Measurements from ENCODE around the gene TBC1D5.

Gene TBC1D5

DNA sequence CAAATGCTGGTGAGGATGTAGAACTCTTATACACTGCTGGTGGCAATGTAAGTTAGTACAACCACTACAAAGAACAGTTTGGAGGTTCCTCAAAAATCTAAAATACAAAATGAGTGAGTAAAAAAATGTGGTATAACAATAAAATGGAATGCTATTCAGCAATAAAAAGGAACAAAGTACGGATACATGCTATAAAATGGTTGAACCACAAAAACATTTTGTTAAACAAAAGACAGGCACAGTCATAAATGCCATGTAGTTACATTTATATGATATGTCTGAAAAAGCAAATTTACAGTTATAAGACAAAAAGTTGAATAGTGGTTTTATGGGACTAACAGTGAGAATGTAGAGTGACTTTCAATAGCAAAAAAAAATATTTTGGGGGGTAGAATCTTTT is 285.8 kb downstream of the TBC1D5 start:
- H3K36me3 ChIP-seq (ENCODE audit: control insufficient read depth, insufficient read depth, low read length): no peaks in the 10 kb centered on the region
- no peaks in the 10 kb centered on the region for H3K4me1 ChIP-seq (ENCODE audit: control insufficient read depth, insufficient read depth, low read length)
- WGBS (ENCODE audit: insufficient coverage, insufficient read length): no CpG with 5 or more reads among the region's 1 CpG
- H3K9me3 ChIP-seq (ENCODE audit: control insufficient read depth, insufficient read depth, low read length): no peaks in the 10 kb centered on the region
- no peak overlapping the region for H3K27ac ChIP-seq (ENCODE audit: low read length)
- no peak for DNase-seq (ENCODE audit: low read depth, low spot score)
- no peaks in the 10 kb centered on the region for H3K27me3 ChIP-seq (ENCODE audit: control insufficient read depth, insufficient read depth, low read length)
- H3K4me3 ChIP-seq (ENCODE audit: low read length): no peak overlapping the region

DNA sequence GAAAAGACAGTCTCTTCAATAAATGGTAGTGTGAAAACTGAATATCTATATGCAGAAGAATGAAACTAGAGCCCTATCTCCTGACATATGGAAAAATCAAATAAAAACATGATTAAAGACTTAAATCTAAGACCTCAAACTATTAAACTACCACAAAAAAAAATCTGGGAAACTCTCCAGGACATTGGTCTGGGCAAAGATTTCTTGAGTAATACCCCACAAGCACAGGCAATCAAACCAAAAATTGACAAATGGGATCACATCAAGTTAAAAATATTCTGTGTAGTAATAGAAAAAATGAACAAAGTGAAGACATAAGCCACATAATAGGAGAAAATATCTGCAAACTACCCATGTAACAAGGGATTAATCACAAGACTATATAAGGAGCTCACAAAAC is 286.4 kb downstream of the TBC1D5 start:
- no peak overlapping the region for H3K4me3 ChIP-seq (ENCODE audit: low read length)
- H3K36me3 ChIP-seq (ENCODE audit: control insufficient read depth, insufficient read depth, low read length): no peaks in the 10 kb centered on the region
- no peaks in the 10 kb centered on the region for H3K4me1 ChIP-seq (ENCODE audit: control insufficient read depth, insufficient read depth, low read length)
- H3K27me3 ChIP-seq (ENCODE audit: control insufficient read depth, insufficient read depth, low read length): no peaks in the 10 kb centered on the region
- H3K27ac ChIP-seq (ENCODE audit: low read length): no peak overlapping the region
- H3K9me3 ChIP-seq (ENCODE audit: control insufficient read depth, insufficient read depth, low read length): no peaks in the 10 kb centered on the region
- no peak for DNase-seq (ENCODE audit: low read depth, low spot score)

DNA sequence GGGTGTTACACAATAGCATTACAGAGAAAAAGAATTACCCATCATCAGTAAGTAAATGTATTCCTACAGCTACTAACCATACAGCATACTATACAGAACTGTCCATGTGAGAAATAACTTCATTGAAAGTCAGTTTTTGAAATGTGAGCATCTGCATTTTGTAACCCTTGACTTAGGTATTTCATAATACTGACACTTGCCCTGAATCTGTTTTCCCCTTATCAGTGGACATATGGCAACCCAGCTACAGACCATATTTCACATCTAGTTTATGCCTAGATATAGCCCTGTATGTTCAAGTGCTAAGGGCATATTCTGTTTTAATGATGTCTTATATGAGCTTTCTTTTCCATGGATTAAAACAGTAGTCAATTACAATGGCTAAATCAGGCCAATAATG is 297.6 kb downstream of the TBC1D5 start:
- H3K36me3 ChIP-seq (ENCODE audit: control insufficient read depth, insufficient read depth, low read length): no peaks in the 10 kb centered on the region
- H3K9me3 ChIP-seq (ENCODE audit: control insufficient read depth, insufficient read depth, low read length): no peaks in the 10 kb centered on the region
- no peak overlapping the region for H3K27ac ChIP-seq (ENCODE audit: low read length)
- DNase-seq (ENCODE audit: low read depth, low spot score): no peak
- no peaks in the 10 kb centered on the region for H3K27me3 ChIP-seq (ENCODE audit: control insufficient read depth, insufficient read depth, low read length)
- H3K4me3 ChIP-seq (ENCODE audit: low read length): no peak overlapping the region
- no peaks in the 10 kb centered on the region; the same call in 1 of the 2 replicates for H3K4me1 ChIP-seq (ENCODE audit: control insufficient read depth, insufficient read depth, low read length)

DNA sequence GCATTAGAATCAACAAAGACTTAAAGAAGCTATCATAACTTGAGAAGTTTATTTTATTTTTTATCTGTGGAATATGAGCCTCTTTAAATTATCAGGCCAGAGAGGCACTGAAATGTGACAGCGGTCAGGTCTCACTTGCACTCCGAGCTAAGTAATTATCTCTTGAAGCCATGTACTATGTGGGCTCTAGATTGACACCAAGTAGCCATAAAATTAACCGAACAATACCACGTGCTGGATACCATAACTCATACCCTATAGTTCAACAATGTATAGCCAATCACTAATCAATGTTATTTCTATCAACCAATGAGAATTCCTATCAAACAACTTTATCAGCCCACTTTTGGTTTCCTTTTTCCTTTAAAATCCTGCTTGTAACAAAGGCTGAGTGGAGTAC is 299.3 kb downstream of the TBC1D5 start:
- Histone ChIP-seq H3K36me3 (ENCODE audit: control insufficient read depth, insufficient read depth, low read length) (no peaks in the 10 kb centered on the region), H3K4me3 (ENCODE audit: low read length) (no peak overlapping the region), H3K4me1 (ENCODE audit: control insufficient read depth, insufficient read depth, low read length) (no peaks in the 10 kb centered on the region), H3K27me3 (ENCODE audit: control insufficient read depth, insufficient read depth, low read length) (no peaks in the 10 kb centered on the region), H3K9me3 (ENCODE audit: control insufficient read depth, insufficient read depth, low read length) (no peaks in the 10 kb centered on the region), H3K27ac (ENCODE audit: low read length) (no peak overlapping the region)
- whole genome bisulfite sequencing (ENCODE audit: insufficient coverage, insufficient read length): no CpG with 5 or more reads among the region's 4 CpGs
- no peak for DNase-seq (ENCODE audit: low read depth, low spot score)

DNA sequence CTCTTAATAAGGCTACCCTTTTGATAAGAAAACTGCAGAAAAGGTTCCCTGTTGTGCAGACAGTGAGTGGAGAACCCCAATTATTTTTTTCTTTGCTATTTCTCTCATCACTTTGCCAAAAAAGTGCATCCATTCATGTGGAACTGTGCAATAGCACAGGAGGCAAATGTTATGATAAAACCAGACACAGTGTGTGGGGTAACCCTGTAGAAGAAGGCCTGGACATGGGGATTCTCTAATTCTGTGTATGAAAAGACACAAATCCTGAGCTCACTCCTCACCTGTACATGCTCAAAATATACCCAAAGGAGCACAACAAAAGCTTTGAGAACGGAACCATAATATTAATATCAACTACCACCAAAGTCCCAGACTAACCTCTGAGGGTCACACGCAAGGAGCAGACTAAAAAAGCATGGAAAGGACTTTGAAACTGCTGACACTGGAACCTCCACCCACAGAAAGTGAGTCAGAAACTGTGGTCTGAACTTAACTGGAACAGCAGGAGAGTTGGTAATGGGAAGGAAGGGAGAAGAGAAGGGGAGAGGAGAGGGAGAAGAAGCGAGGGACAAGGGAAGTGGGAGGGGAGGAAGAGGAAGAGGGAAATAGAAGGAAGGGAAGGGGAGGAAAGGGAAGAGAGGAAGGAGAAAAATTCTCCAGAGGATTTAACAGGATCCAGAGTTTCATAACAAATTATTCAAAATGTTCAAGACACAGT is 299.9 kb downstream of the TBC1D5 start:
- WGBS (ENCODE audit: insufficient coverage, insufficient read length): 100% methylated on average over 1 of the region's 3 CpGs

DNA sequence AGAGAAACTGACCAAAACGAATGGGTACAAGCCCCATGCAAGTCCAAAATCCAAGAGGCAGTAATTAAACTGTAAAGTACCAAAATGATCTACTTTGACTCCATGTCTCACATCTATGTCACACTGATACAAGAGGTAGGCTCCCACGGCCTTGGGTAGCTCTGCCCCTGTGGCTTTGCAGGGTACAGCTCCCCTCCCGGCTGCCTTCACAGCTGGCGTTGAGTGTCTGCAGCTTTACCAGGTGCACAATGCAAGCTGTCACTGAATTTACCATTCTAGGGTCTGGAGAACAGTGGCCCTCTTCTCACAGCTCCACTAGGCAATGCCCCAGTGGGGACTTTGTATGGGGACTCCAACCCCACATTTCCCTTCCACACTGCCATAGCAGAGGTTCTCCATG is 308.6 kb downstream of the TBC1D5 start:
- DNase-seq (ENCODE audit: low read depth, low spot score): no peak
- H3K36me3 ChIP-seq (ENCODE audit: control insufficient read depth, insufficient read depth, low read length): no peaks in the 10 kb centered on the region
- no peak overlapping the region for H3K4me3 ChIP-seq (ENCODE audit: low read length)
- H3K4me1 ChIP-seq (ENCODE audit: control insufficient read depth, insufficient read depth, low read length): no peaks in the 10 kb centered on the region
- no peak overlapping the region for H3K27ac ChIP-seq (ENCODE audit: low read length)
- no peaks in the 10 kb centered on the region for H3K9me3 ChIP-seq (ENCODE audit: control insufficient read depth, insufficient read depth, low read length)
- H3K27me3 ChIP-seq (ENCODE audit: control insufficient read depth, insufficient read depth, low read length): no peaks in the 10 kb centered on the region
- no CpG with 5 or more reads among the region's 4 CpGs for WGBS (ENCODE audit: insufficient coverage, insufficient read length)

More for the DNA sequence above, 299.9 kb downstream of the TBC1D5 start:
- Histone ChIP-seq H3K27me3 (ENCODE audit: control insufficient read depth, insufficient read depth, low read length) (no peaks in the 10 kb centered on the region), H3K9me3 (ENCODE audit: control insufficient read depth, insufficient read depth, low read length) (no peaks in the 10 kb centered on the region), H3K4me3 (ENCODE audit: low read length) (no peak overlapping the region), H3K4me1 (ENCODE audit: control insufficient read depth, insufficient read depth, low read length) (no peaks in the 10 kb centered on the region), H3K36me3 (ENCODE audit: control insufficient read depth, insufficient read depth, low read length) (no peaks in the 10 kb centered on the region), H3K27ac (ENCODE audit: low read length) (no peak overlapping the region)
- DNase-seq (ENCODE audit: low read depth, low spot score): no peak

DNA sequence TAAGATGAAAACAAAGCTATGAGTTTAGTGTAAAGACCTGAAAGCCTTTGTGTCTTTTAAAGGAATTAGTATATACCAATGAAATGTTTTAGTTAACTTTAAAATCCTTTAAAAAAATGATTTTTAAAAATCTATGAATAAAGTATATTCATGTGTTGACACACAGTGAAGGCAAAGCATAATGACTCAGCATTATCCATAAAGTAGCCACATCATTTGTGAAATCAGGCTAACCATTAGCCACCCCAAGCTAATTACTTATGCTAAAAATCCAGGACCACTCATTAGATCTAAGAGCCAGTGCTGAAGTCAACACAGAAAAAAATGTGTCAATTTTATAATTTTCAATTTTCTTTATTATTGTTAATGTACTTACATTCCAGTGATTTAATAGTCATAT is 310.2 kb downstream of the TBC1D5 start:
- Histone ChIP-seq H3K36me3 (ENCODE audit: control insufficient read depth, insufficient read depth, low read length) (no peaks in the 10 kb centered on the region), H3K27ac (ENCODE audit: low read length) (no peak overlapping the region), H3K4me1 (ENCODE audit: control insufficient read depth, insufficient read depth, low read length) (no peaks in the 10 kb centered on the region), H3K4me3 (ENCODE audit: low read length) (no peak overlapping the region), H3K27me3 (ENCODE audit: control insufficient read depth, insufficient read depth, low read length) (no peaks in the 10 kb centered on the region), H3K9me3 (ENCODE audit: control insufficient read depth, insufficient read depth, low read length) (no peaks in the 10 kb centered on the region)
- DNase-seq (ENCODE audit: low read depth, low spot score): no peak

DNA sequence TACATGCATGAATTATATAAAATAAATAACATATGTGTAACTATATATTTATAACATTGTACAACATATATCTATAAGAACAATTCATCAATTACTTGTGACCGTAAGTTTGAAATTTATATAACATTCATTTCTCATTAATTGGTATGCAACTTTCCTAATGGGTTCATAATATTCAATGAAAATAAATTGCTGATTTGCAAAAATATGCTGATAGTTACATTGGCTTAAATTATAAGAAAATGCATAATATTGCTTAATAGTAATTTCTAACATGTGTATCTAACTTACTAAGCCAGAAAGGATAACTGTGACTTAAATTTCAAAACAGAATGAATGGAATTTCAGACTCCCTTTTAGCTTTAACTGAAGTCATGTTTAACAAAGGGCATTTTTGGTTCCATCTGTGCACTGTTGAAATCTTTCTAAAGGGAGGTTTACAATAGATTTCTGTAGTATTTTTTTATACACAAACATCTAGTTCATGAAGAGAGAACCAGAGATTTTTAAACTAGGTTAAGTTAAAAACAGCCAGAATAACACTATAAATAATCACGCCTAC is 310.9 kb downstream of the TBC1D5 start:
- H3K27me3 ChIP-seq (ENCODE audit: control insufficient read depth, insufficient read depth, low read length): no peaks in the 10 kb centered on the region

DNA sequence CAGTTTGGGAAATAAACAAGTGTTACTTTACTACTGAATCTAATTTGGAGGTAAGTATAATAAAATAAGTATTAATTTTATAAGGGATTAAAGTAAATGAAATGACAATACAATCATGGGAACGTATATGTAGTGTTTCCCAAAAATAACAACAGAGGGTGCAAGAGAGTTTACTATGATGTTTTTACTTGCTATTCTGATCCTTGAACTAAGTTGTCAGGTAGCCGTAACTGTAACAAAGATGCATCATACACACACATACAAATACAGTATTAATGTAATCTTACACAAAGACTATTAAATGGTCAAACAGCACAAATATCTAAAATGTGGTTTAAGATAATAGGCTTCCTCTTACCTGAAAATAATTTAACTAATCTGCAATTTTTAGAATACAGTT is 311.4 kb downstream of the TBC1D5 start:
- H3K27ac ChIP-seq (ENCODE audit: low read length): no peak overlapping the region
- H3K4me1 ChIP-seq (ENCODE audit: control insufficient read depth, insufficient read depth, low read length): no peaks in the 10 kb centered on the region
- H3K36me3 ChIP-seq (ENCODE audit: control insufficient read depth, insufficient read depth, low read length): no peaks in the 10 kb centered on the region
- H3K4me3 ChIP-seq (ENCODE audit: low read length): no peak overlapping the region
- no peaks in the 10 kb centered on the region for H3K9me3 ChIP-seq (ENCODE audit: control insufficient read depth, insufficient read depth, low read length)
- DNase-seq (ENCODE audit: low read depth, low spot score): peak; percentile 7
- whole genome bisulfite sequencing (ENCODE audit: insufficient coverage, insufficient read length): no CpG with 5 or more reads among the region's 2 CpGs
- H3K27me3 ChIP-seq (ENCODE audit: control insufficient read depth, insufficient read depth, low read length): no peaks in the 10 kb centered on the region

More for the DNA sequence above, 310.9 kb downstream of the TBC1D5 start:
- Histone ChIP-seq H3K4me1 (ENCODE audit: control insufficient read depth, insufficient read depth, low read length) (no peaks in the 10 kb centered on the region), H3K27ac (ENCODE audit: low read length) (no peak overlapping the region), H3K9me3 (ENCODE audit: control insufficient read depth, insufficient read depth, low read length) (no peaks in the 10 kb centered on the region), H3K4me3 (ENCODE audit: low read length) (no peak overlapping the region), H3K36me3 (ENCODE audit: control insufficient read depth, insufficient read depth, low read length) (no peaks in the 10 kb centered on the region)
- no CpG with 5 or more reads among the region's 2 CpGs for WGBS (ENCODE audit: insufficient coverage, insufficient read length)
- no peak for DNase-seq (ENCODE audit: low read depth, low spot score)

DNA sequence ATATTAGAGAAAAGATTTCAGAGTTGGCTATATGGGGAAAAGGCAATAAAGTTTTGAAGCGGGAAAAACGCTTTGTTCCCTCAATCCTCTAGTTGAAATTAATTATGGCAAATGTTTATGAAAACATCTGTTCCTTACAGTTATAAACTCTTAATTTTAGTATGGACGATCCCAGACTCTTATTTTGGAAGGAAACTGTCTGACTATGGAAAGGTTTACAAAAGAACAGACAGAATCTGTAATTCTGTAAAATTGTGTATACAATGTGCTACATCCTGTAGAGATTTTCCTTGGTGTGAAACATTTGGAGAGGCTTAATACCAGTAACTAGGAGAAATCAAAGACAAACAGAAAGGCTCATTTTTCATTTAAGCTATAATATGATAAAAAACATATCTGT is 311.8 kb downstream of the TBC1D5 start:
- H3K4me1 ChIP-seq (ENCODE audit: control insufficient read depth, insufficient read depth, low read length): no peaks in the 10 kb centered on the region
- DNase-seq (ENCODE audit: low read depth, low spot score): no peak
- no CpG with 5 or more reads among the region's 3 CpGs for WGBS (ENCODE audit: insufficient coverage, insufficient read length)

DNA sequence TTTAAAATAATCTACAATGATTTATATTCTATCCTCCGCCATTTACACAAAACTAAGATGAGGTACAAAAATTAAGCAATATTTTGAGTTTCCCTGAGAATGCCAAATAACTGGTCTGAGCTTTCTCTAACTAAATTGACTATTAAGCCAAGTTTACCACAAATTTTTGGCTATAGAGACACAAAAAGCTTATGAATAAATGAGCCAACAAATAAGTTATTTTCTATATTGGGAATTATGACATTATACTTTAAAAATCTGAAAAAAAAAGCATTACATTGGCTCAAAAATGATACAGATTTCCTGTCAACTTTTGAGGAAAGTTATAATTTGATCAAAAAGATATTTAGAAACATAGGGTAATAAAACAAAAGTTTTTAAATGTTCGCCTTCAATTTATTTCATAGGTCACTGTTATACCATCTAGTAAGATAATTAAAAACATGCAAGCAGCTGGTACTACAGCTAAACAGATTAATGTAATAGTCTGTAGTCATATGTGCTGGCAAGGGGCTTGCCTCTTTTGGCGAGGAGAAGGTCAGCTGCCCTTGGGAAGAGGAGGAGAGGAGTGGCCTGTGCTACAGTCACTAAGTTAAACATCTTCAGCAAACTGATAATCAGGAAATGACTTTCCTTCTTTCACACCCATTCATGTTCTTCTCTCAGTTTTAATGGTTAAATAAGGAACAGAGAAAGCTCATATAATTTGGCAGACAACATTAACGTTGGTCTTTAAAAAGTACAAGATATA is 318.5 kb downstream of the TBC1D5 start:
- H3K27ac ChIP-seq (ENCODE audit: low read length): no peak overlapping the region
- no peak for DNase-seq (ENCODE audit: low read depth, low spot score)
- H3K27me3 ChIP-seq (ENCODE audit: control insufficient read depth, insufficient read depth, low read length): no peaks in the 10 kb centered on the region
- WGBS (ENCODE audit: insufficient coverage, insufficient read length): no CpG with 5 or more reads among the region's 4 CpGs
- H3K36me3 ChIP-seq (ENCODE audit: control insufficient read depth, insufficient read depth, low read length): no peaks in the 10 kb centered on the region
- H3K4me3 ChIP-seq (ENCODE audit: low read length): no peak overlapping the region
- H3K4me1 ChIP-seq (ENCODE audit: control insufficient read depth, insufficient read depth, low read length): no peaks in the 10 kb centered on the region
- no peaks in the 10 kb centered on the region for H3K9me3 ChIP-seq (ENCODE audit: control insufficient read depth, insufficient read depth, low read length)

More for the DNA sequence above, 311.8 kb downstream of the TBC1D5 start:
- Histone ChIP-seq H3K4me3 (ENCODE audit: low read length) (no peak overlapping the region), H3K27me3 (ENCODE audit: control insufficient read depth, insufficient read depth, low read length) (no peaks in the 10 kb centered on the region), H3K9me3 (ENCODE audit: control insufficient read depth, insufficient read depth, low read length) (no peaks in the 10 kb centered on the region), H3K27ac (ENCODE audit: low read length) (no peak overlapping the region), H3K36me3 (ENCODE audit: control insufficient read depth, insufficient read depth, low read length) (no peaks in the 10 kb centered on the region)

All from iPS DF 6.9 (cell line).